Nephron (organoid): ENCODE measurements around the gene SAMD4B.
A peak's percentile ranks its signal among the peaks of the same experiment; 100 is the strongest.

ENCODE experiments used
- H3K27ac Mint-ChIP-seq, 3 experiments: 2 replicates each; pipeline ENCODE4 v1.8.0; 2020; ENCODE audit warnings: mixed read lengths in 3 of 3, mild to moderate bottlenecking in 2 of 3, moderate library complexity in 1 of 3
- H3K27me3 Mint-ChIP-seq: 2 replicates; pipeline ENCODE4 v1.8.0; 2021; ENCODE audit warnings: low read depth, mild to moderate bottlenecking, moderate library complexity, mixed read lengths
- H3K36me3 Mint-ChIP-seq: 2 replicates; pipeline ENCODE4 v1.8.0; 2020; ENCODE audit warnings: low read depth, mixed read lengths
- H3K4me1 Mint-ChIP-seq: 2 replicates; pipeline ENCODE4 v1.8.0; 2020; ENCODE audit warnings: mixed read lengths
- H3K4me3 Mint-ChIP-seq, 3 experiments: 2 replicates each; pipeline ENCODE4 v1.8.0; 2020; ENCODE audit warnings: mild to moderate bottlenecking in 3 of 3, mixed read lengths in 3 of 3, moderate library complexity in 2 of 3
- H3K9me3 Mint-ChIP-seq: 2 replicates; pipeline ENCODE4 v1.8.0; 2020; ENCODE audit warnings: mixed read lengths
- TF ChIP-seq, protein P1 (sequence below), 3 experiments: fragments of 200-600 bp; sonication (generic); IDR thresholded peaks; one replicate each; pipeline ENCODE4 v1.5.0; 2021; ENCODE audit warnings: antibody characterized with exemption in 3 of 3; ENCODE audit not compliant: unreplicated experiment in 3 of 3

The SAMD4B gene

DNA sequence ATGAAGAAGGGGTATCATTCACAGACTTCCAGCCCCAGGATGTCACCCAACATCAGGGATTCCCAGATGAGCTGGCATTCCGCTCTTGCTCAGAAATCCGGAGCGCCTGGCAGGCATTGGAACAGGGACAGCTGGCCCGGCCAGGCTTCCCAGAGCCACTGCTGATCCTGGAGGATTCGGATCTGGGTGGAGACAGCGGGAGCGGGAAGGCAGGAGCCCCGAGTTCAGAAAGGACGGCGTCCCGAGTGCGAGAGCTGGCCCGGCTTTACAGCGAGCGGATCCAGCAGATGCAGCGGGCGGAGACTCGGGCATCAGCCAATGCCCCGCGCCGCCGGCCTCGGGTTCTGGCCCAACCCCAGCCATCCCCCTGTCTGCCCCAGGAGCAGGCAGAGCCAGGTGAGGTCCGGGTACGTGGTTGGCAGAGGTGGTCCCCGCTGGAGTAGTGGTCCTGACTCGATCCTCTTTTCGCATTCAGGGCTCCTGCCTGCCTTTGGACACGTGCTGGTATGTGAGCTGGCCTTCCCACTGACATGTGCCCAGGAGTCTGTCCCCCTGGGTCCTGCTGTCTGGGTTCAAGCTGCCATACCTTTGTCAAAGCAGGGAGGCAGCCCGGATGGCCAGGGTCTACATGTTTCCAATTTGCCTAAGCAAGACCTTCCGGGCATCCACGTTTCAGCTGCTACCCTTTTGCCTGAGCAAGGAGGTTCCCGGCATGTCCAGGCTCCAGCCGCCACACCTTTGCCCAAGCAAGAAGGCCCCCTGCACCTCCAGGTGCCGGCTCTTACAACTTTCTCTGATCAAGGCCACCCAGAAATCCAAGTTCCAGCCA is 81.3 kb downstream of the SAMD4B start:
- Mint-ChIP-seq H3K4me1 (peaks cover 17% of the 10 kb centered on the region), H3K36me3 (peaks cover 48% of the 10 kb centered on the region), H3K27ac (peak overlapping the region in 2 of 3 experiments; percentile 35 to 42), H3K9me3 (no peaks in the 10 kb centered on the region), H3K4me3 (no peak overlapping the region), H3K27me3 (no peaks in the 10 kb centered on the region)
- TF ChIP-seq, protein P1, sequence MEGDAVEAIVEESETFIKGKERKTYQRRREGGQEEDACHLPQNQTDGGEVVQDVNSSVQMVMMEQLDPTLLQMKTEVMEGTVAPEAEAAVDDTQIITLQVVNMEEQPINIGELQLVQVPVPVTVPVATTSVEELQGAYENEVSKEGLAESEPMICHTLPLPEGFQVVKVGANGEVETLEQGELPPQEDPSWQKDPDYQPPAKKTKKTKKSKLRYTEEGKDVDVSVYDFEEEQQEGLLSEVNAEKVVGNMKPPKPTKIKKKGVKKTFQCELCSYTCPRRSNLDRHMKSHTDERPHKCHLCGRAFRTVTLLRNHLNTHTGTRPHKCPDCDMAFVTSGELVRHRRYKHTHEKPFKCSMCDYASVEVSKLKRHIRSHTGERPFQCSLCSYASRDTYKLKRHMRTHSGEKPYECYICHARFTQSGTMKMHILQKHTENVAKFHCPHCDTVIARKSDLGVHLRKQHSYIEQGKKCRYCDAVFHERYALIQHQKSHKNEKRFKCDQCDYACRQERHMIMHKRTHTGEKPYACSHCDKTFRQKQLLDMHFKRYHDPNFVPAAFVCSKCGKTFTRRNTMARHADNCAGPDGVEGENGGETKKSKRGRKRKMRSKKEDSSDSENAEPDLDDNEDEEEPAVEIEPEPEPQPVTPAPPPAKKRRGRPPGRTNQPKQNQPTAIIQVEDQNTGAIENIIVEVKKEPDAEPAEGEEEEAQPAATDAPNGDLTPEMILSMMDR (IDR thresholded peaks at IDR 0.05; ENCODE audit: unreplicated experiment in 3 of 3), result no peak

DNA sequence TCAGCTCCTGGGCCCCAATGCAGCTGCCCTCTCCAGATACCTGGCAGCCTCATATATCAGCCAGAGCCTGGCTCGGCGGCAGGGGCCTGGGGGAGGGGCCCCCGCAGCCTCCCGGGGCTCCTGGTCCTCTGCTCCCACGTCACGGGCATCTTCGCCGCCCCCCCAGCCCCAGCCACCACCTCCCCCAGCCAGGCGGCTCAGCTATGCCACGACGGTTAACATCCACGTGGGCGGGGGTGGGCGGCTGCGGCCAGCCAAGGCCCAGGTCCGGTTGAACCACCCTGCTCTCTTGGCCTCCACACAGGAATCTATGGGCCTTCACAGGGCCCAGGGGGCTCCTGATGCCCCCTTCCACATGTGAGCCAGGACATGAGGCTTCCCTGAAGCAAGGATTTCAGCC is 82.7 kb downstream of the SAMD4B start:
- Mint-ChIP-seq H3K9me3 (no peaks in the 10 kb centered on the region), H3K4me1 (peaks cover 24% of the 10 kb centered on the region), H3K4me3 (no peak overlapping the region), H3K36me3 (peaks cover 39% of the 10 kb centered on the region), H3K27me3 (no peaks in the 10 kb centered on the region), H3K27ac (peak overlapping the region in 2 of 3 experiments; percentile 20 to 61)
- TF ChIP-seq, protein P1 (IDR thresholded peaks at IDR 0.05; ENCODE audit: unreplicated experiment in 3 of 3), result no peak

DNA sequence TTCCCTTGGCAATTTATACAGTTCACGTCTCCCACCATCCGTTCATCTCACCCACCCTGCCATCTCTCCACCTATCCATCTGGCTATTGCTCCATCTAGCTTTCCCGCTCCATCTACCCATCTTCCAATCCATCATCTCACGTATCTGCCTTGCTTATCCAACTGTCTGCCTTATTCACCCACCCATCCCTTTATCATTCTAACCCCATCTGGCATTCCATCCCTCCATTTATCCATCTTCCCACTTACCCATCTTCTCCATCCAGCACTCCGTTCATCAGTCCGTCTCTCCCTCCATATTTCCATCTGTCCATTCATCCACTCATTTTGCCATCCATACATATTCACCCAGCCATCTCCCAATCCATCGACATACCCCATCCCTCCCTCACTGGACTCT is 83.5 kb downstream of the SAMD4B start:
- Mint-ChIP-seq H3K27me3 (no peaks in the 10 kb centered on the region), H3K4me1 (peaks cover 29% of the 10 kb centered on the region), H3K36me3 (peaks cover 32% of the 10 kb centered on the region), H3K27ac (peak overlapping the region; percentile 3 to 21 (median 20)), H3K9me3 (no peaks in the 10 kb centered on the region), H3K4me3 (no peak overlapping the region)
- TF ChIP-seq, protein P1 (IDR thresholded peaks at IDR 0.05; ENCODE audit: unreplicated experiment in 3 of 3), result no peak

DNA sequence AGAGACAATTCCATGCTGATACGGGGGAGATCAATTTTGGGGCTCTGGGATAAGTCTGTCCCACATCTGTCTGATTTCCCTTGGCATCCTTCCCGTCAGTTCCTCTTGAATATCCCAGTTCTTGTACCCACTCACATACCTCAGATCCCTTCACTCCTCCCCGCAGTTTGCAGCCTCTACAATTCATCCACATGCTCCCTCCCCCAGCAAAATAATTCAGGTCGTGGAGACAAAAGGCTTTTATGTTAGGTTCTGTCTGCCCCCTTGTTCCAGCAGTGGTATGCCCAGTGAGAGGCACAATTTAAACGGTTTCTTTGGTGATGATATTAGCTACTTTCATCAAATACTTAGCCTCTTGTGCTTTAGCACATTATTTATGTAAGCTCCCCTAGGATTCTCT is 83.9 kb downstream of the SAMD4B start:
- Mint-ChIP-seq H3K36me3 (peaks cover 28% of the 10 kb centered on the region), H3K9me3 (no peaks in the 10 kb centered on the region), H3K27ac (peak overlapping the region; percentile 3 to 21 (median 20)), H3K27me3 (no peaks in the 10 kb centered on the region), H3K4me1 (peaks cover 30% of the 10 kb centered on the region), H3K4me3 (no peak overlapping the region)
- TF ChIP-seq, protein P1 (IDR thresholded peaks at IDR 0.05; ENCODE audit: unreplicated experiment in 3 of 3), result no peak

DNA sequence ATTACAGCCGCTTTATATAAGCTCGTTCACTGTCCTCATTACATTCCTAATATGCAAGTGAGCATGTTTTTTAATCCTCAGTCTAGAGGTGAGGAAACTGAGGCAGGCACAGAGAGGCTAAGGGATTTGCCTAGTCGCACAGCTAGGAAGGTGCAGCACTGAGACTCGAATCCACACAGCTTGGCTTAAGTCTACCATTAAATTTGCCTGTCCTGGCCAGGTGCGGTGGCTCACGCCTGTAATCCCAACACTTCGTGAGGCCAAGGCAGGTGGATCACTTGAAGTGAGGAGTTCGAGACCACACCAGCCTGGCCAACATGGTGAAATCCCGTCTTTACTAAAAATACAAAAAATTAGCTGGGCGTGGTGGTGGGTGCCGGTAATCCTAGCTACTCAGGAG is 85.5 kb downstream of the SAMD4B start:
- TF ChIP-seq, protein P1 (IDR thresholded peaks at IDR 0.05; ENCODE audit: unreplicated experiment in 3 of 3), result no peak
- H3K36me3 Mint-ChIP-seq, result peaks cover 27% of the 10 kb centered on the region

More for the DNA sequence above, 85.5 kb downstream of the SAMD4B start:
- Mint-ChIP-seq H3K4me3 (no peak overlapping the region), H3K27me3 (no peaks in the 10 kb centered on the region), H3K9me3 (no peaks in the 10 kb centered on the region), H3K4me1 (peaks cover 30% of the 10 kb centered on the region), H3K27ac (peak overlapping the region; percentile 96 to 99 (median 99))
